ENCODE results near the gene GMPR.

Gene GMPR

GRCh38 chr6:16336911-16337294 lies 98.5 kb downstream of the GMPR start:
- Histone ChIP-seq H3K36me3 (ENCODE audit: low read length) (no peaks in the 10 kb centered on the region), H3K9me3 (ENCODE audit: insufficient read depth, low read length) (no peaks in the 10 kb centered on the region), H4K20me1 (ENCODE audit: low read depth, low read length) (no peaks in the 10 kb centered on the region), H3K9me2 (replicated peaks; ENCODE audit: insufficient read depth, low read length) (no peaks in the 10 kb centered on the region), H3K79me2 (ENCODE audit: insufficient read depth, low read length) (no peaks in the 10 kb centered on the region), H3K4me2 (ENCODE audit: low read depth, low read length, poor library complexity, severe bottlenecking) (no peak overlapping the region), H2AFZ (ENCODE audit: low read depth, low read length, severe bottlenecking) (no peak overlapping the region), H3F3A (ENCODE audit: insufficient read depth) (no peaks in the 10 kb centered on the region), H3K27me3 (ENCODE audit: low read length) (no peaks in the 10 kb centered on the region), H3K4me3 (ENCODE audit: insufficient read depth, low read length, poor library complexity, severe bottlenecking) (no peak overlapping the region), H3K27ac (ENCODE audit: low read depth, low read length) (no peak overlapping the region), H3K9ac (ENCODE audit: low read length) (no peak overlapping the region)
- TF ChIP-seq CTCF (IDR thresholded peaks at IDR 0.05; ENCODE audit: insufficient read depth, low read length, poor library complexity, severe bottlenecking) (no peak), EZH2phosphoT487 (conservative IDR thresholded peaks at IDR 0.05; ENCODE audit: low read length) (no peak)

- Histone ChIP-seq H3K9ac (ENCODE audit: low read length) (no peak overlapping the region), H3K4me3 (ENCODE audit: insufficient read depth, low read length, poor library complexity, severe bottlenecking) (no peak overlapping the region), H2AFZ (ENCODE audit: low read depth, low read length, severe bottlenecking) (no peak overlapping the region), H3K9me3 (ENCODE audit: insufficient read depth, low read length) (no peaks in the 10 kb centered on the region), H3K27ac (ENCODE audit: low read depth, low read length) (no peak overlapping the region), H3K9me2 (replicated peaks; ENCODE audit: insufficient read depth, low read length) (no peaks in the 10 kb centered on the region), H3K4me2 (ENCODE audit: low read depth, low read length, poor library complexity, severe bottlenecking) (no peak overlapping the region), H3F3A (ENCODE audit: insufficient read depth) (no peaks in the 10 kb centered on the region), H4K20me1 (ENCODE audit: low read depth, low read length) (no peaks in the 10 kb centered on the region), H3K27me3 (ENCODE audit: low read length) (no peaks in the 10 kb centered on the region), H3K36me3 (ENCODE audit: low read length) (no peaks in the 10 kb centered on the region), H3K79me2 (ENCODE audit: insufficient read depth, low read length) (no peaks in the 10 kb centered on the region)
- no peak for TF ChIP-seq CTCF (IDR thresholded peaks at IDR 0.05; ENCODE audit: insufficient read depth, low read length, poor library complexity, severe bottlenecking)
- no peak for TF ChIP-seq EZH2phosphoT487 (conservative IDR thresholded peaks at IDR 0.05; ENCODE audit: low read length)
These were observed 99.0 kb downstream of the GMPR start for GRCh38 chr6:16337295-16337975.

- Histone ChIP-seq H3K4me3 (ENCODE audit: insufficient read depth, low read length, poor library complexity, severe bottlenecking) (no peak overlapping the region), H2AFZ (ENCODE audit: low read depth, low read length, severe bottlenecking) (no peak overlapping the region), H3K9me3 (ENCODE audit: insufficient read depth, low read length) (no peaks in the 10 kb centered on the region), H3K79me2 (ENCODE audit: insufficient read depth, low read length) (no peaks in the 10 kb centered on the region), H3F3A (ENCODE audit: insufficient read depth) (no peaks in the 10 kb centered on the region), H3K27me3 (ENCODE audit: low read length) (no peaks in the 10 kb centered on the region), H3K27ac (ENCODE audit: low read depth, low read length) (no peak overlapping the region), H4K20me1 (ENCODE audit: low read depth, low read length) (no peaks in the 10 kb centered on the region), H3K9ac (ENCODE audit: low read length) (no peak overlapping the region), H3K36me3 (ENCODE audit: low read length) (no peaks in the 10 kb centered on the region), H3K4me2 (ENCODE audit: low read depth, low read length, poor library complexity, severe bottlenecking) (no peak overlapping the region), H3K9me2 (replicated peaks; ENCODE audit: insufficient read depth, low read length) (no peaks in the 10 kb centered on the region)
- TF ChIP-seq EZH2phosphoT487 (conservative IDR thresholded peaks at IDR 0.05; ENCODE audit: low read length) (no peak), CTCF (IDR thresholded peaks at IDR 0.05; ENCODE audit: insufficient read depth, low read length, poor library complexity, severe bottlenecking) (no peak)
These were observed 100.3 kb downstream of the GMPR start for GRCh38 chr6:16338577-16339264.

Data from SU-DHL-6 (cell line).